HG03378 (cell line): Measurements from ENCODE around the gene SPINK7.

Experiments used
- ATAC-seq: cut with Tn5 transposase; IDR thresholded peaks from one replicate; pipeline ENCODE4 v1.9.1; 2021; ENCODE audit warnings: mild to moderate bottlenecking, moderate library complexity; ENCODE audit not compliant: unreplicated experiment

Gene SPINK7

GRCh38 chr5:148343603-148344487, 31.6 kb downstream of the SPINK7 start:
- ATAC-seq: no peak

- no peak for ATAC-seq
These were observed 35.5 kb downstream of the SPINK7 start for GRCh38 chr5:148347706-148348105.

- ATAC-seq: no peak
These were observed 40.5 kb downstream of the SPINK7 start for GRCh38 chr5:148352696-148353095.

GRCh38 chr5:148353634-148354033, 41.4 kb downstream of the SPINK7 start:
- ATAC-seq: no peak

GRCh38 chr5:148364343-148364742, 52.1 kb downstream of the SPINK7 start:
- ATAC-seq: no peak
